AG04450 (cell line): ENCODE results near the gene DCT. TPM values are rescaled to one million over a fixed set of nuclear protein-coding genes. Genes with fewer than 3 reads are reported as not detected.
A peak's percentile ranks its signal among the peaks of the same experiment; 100 is the strongest.

Experiments
- CTCF ChIA-PET: fragments of 300-600, 350-600 bp; formaldehyde crosslinking; extraction: SDS; loops from one replicate; lab custom pipeline; 2022; ENCODE audit warnings: antibody characterized with exemption, inconsistent platforms; lab: Charles Lee
- POLR2A ChIA-PET: fragments of 350-600 bp; formaldehyde crosslinking; extraction: SDS; loops from one replicate; lab custom pipeline; 2021; ENCODE audit warnings: antibody characterized with exemption, inconsistent platforms; lab: Yijun Ruan, JAX
- DNase-seq: peaks from one replicate; pipeline ENCODE4 v3.0.0-alpha.2; 2011; ENCODE audit warnings: low read depth, low spot score
- H3K27ac ChIP-seq: one replicate; pipeline ENCODE4 v1.5.1; 2012; ENCODE audit warnings: low read depth, low read length, control low read depth
- H3K27me3 ChIP-seq: one replicate; pipeline ENCODE4 v1.6.0; 2012; ENCODE audit warnings: low read length; ENCODE audit not compliant: control insufficient read depth, insufficient read depth
- H3K4me3 ChIP-seq: 2 replicates; pipeline ENCODE4 v1.5.1; 2011; ENCODE audit warnings: mild to moderate bottlenecking, low read depth, low read length, control low read depth
- H3K9me3 ChIP-seq: 2 replicates; pipeline ENCODE4 v1.5.1; 2012; ENCODE audit warnings: low read length; ENCODE audit not compliant: control insufficient read depth, insufficient read depth
- CTCF ChIP-seq: IDR thresholded peaks from 2 replicates; pipeline ENCODE4 v1.5.1; 2011; ENCODE audit warnings: low read depth, low read length, control low read depth, inconsistent platforms
- polyA plus RNA-seq: library from polyadenylated mRNA; depleted of rRNA; stranded (reverse); fragments of >200 nt; gene quantifications from 2 replicates; pipeline ENCODE4 v1.2.3, GENCODE V29; 2011

DCT gene
- polyA plus RNA-seq, 1 experiment = not detected

GRCh38 chr13:94435604-94436226 lies 43.8 kb downstream of the DCT start:
- H3K27me3 ChIP-seq = peaks cover 9% of the 10 kb centered on the region
- POLR2A ChIA-PET = no interaction called here
- TF ChIP-seq CTCF = peak; percentile 70

GRCh38 chr13:94433055-94433961 lies 46.2 kb downstream of the DCT start:
- Histone ChIP-seq H3K27ac (no peak overlapping the region), H3K9me3 (no peaks in the 10 kb centered on the region), H3K27me3 (peaks cover 5% of the 10 kb centered on the region), H3K4me3 (no peak overlapping the region)
- TF ChIP-seq CTCF = no peak
- DNase-seq = no peak
- ChIA-PET CTCF (interaction anchor here (6.4 to 10.6 kb wide), 2 partner anchors 182 to 187 kb away, joined by 56 to 232 read pairs; no protein-coding TSS in a partner anchor), POLR2A (no interaction called here)

More at GRCh38 chr13:94435604-94436226, 43.8 kb downstream of the DCT start:
- Histone ChIP-seq H3K9me3 (no peaks in the 10 kb centered on the region), H3K27ac (no peak overlapping the region), H3K4me3 (no peak overlapping the region)
- peak; percentile 11 for DNase-seq
- CTCF ChIA-PET = interaction anchor here (0.7 to 10.6 kb wide), 23 partner anchors 8 to 1534 kb away, joined by 3 to 232 read pairs (median 5); no protein-coding TSS in a partner anchor

GRCh38 chr13:94431987-94432386 lies 47.5 kb downstream of the DCT start:
- no peak overlapping the region for H3K27ac ChIP-seq
- no peak for TF ChIP-seq CTCF
- CTCF ChIA-PET = interaction anchor here (1.0 to 10.6 kb wide), 3 partner anchors 117 to 1713 kb away, joined by 4 to 232 read pairs (median 4); no protein-coding TSS in a partner anchor
- no peak overlapping the region for H3K4me3 ChIP-seq
- no peaks in the 10 kb centered on the region for H3K9me3 ChIP-seq
- POLR2A ChIA-PET = no interaction called here
- no peak for DNase-seq
- H3K27me3 ChIP-seq = peaks cover 2% of the 10 kb centered on the region

GRCh38 chr13:94431574-94431973 lies 47.9 kb downstream of the DCT start:
- TF ChIP-seq CTCF = peak; percentile 46
- CTCF ChIA-PET = interaction anchor here (0.6 to 10.6 kb wide), 5 partner anchors 117 to 1763 kb away, joined by 3 to 232 read pairs (median 4); no protein-coding TSS in a partner anchor
- POLR2A ChIA-PET = no interaction called here
- Histone ChIP-seq H3K27me3 (peaks cover 2% of the 10 kb centered on the region), H3K27ac (no peak overlapping the region), H3K4me3 (no peak overlapping the region), H3K9me3 (no peaks in the 10 kb centered on the region)
- DNase-seq = no peak
